ENCODE data around the gene OTOP1.

- no peak for TF ChIP-seq REST (IDR thresholded peaks at IDR 0.05)
- TF ChIP-seq RXRA (IDR thresholded peaks at IDR 0.05), result no peak
- no peak for TF ChIP-seq YY1 (IDR thresholded peaks at IDR 0.05)
- no peak for TF ChIP-seq CTCF (IDR thresholded peaks at IDR 0.05; ENCODE audit: low read depth, low read length, missing input control)
- TF ChIP-seq ZBTB33 (IDR thresholded peaks at IDR 0.05), result no peak
- TF ChIP-seq HNF4G (IDR thresholded peaks at IDR 0.05), result no peak
- TF ChIP-seq RAD21 (IDR thresholded peaks at IDR 0.05), result no peak
- TF ChIP-seq MAX (IDR thresholded peaks at IDR 0.05), result no peak
- TF ChIP-seq GABPA (IDR thresholded peaks at IDR 0.05 in 1 of 2, conservative IDR thresholded peaks at IDR 0.05 in 1 of 2), result no peak
- TF ChIP-seq ATF3 (IDR thresholded peaks at IDR 0.05), result no peak
- TF ChIP-seq FOXA1 (IDR thresholded peaks at IDR 0.05), result no peak
Observed at GRCh38 chr4:4269331-4269731, 42.6 kb upstream of the OTOP1 start.
